SHP77 treated with DMSO at 0.1 percent for 48 hours (cell line): ENCODE results near the gene SWAP70.

ENCODE experiments used
- DNase-seq: peaks from one replicate; lab custom pipeline; 2025; lab: John Stamatoyannopoulos, UW

SWAP70 gene

GRCh38 chr11:9753021-9753420 is 89.1 kb downstream of the SWAP70 start:
- no peak for DNase-seq

DNA sequence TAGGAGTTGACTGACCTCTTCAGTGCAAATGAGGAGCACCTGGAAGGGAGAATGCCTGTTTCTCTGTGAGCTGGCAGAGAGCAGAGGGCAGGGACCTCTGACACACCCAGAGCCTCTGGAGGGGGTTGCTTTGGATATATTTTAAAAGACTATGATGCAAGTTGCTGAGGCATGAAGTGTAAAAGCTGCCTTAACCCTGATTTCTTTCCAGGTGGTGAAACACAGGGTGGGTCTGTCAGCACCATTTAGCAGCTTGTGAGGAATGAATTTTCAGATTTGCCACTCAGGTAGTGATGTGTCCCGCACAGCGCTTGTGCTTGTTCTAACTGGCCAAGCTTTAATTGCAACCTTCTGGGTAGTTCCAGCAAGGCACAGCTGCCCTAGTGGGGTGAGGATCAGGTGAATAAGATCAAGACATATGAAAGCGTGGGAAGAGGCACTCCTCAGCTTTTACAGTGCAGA is 90.2 kb downstream of the SWAP70 start:
- no peak for DNase-seq

- DNase-seq = no peak
These were observed 91.8 kb downstream of the SWAP70 start for GRCh38 chr11:9755561-9756185.

DNA sequence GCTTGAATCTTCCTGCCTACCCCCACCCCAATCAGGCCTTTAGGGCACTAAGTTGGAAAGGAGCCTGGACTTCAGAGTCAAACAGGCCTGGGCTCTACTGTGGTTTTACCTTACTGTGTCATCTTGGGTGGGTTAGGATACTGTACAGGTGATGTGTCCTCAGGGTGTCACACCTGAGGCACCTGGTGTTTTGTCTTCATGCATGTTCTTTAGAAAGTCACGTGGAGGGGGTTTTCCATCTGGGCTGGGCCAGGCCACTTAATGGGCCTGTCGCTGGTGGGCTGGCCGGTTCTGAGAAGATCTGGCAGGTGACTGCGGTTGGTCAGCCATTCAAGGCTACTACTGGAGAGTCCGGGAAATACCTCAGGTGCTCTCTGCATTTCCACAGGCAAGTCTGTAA is 92.6 kb downstream of the SWAP70 start:
- DNase-seq = no peak

- DNase-seq = no peak
These were observed 93.0 kb downstream of the SWAP70 start for GRCh38 chr11:9756878-9757277.

- DNase-seq = no peak
These were observed 94.1 kb downstream of the SWAP70 start for GRCh38 chr11:9757809-9758636.

DNA sequence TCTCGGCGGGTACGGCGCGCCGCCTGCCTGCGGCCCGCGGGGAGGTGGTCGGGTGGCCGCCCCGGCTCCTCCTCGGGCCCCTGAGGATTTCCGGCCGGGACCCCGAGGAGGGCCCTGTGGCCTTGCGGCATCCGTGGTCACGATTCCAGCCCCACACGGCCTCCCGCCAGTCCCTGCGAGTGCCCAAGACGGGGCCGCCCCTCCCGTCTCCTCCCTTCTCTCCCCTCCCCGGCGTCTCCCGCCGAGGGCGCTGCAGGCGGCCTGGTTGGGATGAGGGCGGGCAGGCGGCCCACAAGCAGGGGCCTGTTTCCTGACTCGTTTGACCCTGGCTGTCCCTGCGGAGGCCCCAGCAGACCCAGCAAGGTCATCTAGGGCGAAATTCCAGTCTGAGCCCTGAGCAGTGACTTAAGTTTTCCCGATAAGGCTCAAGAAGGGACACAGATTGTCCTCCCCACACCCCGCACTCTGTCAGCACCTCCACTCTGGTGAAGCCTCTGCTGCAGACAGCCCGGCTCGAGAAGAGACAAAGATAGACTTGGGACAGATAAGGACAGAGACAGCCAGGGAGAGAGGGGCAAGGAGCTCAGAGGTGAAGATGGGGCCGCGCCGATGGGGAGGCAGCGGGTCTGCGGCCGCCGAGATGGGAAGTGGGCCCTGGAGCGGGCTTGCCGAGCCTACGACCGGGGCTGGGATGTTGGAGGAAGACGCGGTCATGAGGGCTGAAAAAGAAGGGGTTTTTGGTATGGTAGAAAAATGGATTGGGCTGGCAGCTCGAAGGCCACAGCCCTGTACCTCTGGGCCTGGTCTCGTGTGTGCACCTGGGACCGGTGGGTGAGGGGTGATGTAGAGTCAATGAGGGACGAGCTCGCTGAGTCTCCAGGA is 95.0 kb downstream of the SWAP70 start:
- no peak for DNase-seq

DNA sequence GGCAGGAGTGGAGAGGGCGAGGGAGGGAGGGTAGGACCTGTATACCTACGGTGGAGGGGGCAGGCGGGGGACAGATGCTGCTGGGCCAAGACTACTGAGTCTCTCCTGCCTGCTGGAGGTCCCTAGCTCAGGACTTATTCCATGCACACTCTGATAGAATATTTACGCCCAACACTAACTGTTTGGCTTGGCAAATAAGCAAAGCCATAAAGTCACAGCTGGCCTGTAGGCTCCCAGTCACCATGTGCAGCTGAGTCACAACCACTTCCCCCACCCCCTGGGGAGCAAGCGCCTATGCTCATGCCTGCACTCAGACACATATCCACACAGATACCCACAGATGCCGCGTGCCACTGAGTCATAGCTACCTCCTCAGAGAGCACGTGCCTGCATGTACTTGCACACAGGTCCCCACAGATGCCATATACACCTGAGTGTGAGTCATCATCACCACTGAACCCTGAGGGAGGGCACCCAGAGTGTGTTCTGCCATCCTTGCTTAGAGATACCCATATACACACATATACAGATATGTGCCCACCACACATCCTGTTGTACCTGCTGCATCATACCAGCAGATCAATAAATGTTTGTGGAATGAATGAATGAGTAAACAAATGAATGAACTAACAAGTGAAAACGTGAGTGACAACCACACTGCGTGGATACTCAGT is 95.8 kb downstream of the SWAP70 start:
- peak; percentile 38 for DNase-seq

DNA sequence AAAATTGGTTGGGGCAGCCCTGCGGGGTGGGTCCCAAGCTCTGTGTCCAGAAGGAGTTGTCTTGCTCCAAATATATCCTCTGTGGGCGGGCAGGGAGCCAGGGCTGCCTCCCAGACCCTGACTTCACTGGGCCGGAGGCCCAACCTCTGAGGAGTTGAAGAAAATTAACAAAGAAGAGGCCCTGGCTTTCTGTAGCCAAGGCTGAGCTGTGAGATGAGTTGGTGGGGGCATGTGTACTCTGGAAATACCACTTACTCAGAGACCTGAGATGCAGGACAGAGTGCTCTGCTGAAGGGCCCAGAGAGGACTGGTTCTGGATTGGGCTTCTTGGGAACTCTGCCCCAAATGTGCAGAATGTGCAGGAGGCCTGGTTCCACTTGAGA is 96.3 kb downstream of the SWAP70 start:
- DNase-seq = no peak

- DNase-seq = no peak
These were observed 97.6 kb downstream of the SWAP70 start for GRCh38 chr11:9761441-9761945.

DNA sequence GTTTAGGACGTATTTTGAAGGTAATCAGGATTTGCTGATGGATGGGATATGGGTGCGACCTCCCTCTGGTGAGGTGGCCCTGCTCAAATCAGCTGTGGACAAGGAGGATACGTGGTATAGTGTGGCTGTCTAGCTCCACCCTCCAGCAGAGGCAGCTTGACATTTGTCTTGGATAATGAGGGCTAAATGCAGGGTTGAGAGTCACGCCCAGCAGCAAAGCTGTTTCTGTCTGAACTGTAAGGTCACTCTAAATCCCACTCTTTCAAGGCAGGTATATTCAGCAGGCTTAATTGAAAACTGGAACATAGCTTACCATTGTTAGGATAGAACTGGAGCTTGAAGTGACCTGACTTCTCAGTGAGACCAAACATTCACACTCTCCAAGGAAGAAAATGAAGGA is 98.7 kb downstream of the SWAP70 start:
- DNase-seq = no peak

- no peak for DNase-seq
These were observed 99.4 kb downstream of the SWAP70 start for GRCh38 chr11:9763301-9763700.

DNA sequence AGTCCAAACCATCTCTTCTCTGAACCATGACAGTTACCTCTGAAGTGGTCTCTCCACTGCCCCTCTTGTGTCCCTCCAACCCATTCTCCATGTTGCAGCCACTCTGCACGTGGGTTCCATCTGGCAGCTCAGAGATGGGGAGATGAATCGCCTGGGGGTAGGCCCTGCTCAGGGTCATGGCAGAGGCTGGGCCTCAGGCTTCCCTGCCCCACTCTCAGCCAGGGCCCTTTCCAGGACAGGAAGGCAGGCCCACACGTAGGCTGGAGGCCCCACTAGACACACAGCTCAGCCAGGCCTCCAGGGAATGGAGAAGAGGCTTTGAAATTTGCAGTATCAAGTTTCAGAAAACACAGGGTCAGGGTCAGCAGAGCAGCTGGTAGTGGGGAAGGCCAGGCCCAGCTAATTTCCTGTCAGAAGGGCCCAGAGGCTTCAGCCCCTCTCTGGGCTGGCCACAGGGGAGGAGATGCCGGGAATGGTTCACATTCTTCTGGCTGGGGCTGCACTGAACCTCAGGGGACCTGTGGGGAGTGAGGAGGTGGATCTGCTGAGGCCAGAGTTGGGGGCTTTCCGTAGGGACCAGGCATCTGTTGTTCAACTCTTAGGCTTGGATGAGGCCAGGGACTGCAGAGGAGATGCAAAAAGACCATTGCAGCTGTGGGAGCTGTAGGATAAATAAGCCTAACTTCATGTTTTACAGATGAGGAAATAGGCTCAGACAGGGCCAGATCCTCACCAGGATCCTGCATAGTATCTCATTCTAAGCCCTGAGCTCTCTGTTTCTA is 101.6 kb downstream of the SWAP70 start:
- peak; percentile 17 for DNase-seq

GRCh38 chr11:9769621-9770020 is 105.7 kb downstream of the SWAP70 start:
- DNase-seq = no peak

DNA sequence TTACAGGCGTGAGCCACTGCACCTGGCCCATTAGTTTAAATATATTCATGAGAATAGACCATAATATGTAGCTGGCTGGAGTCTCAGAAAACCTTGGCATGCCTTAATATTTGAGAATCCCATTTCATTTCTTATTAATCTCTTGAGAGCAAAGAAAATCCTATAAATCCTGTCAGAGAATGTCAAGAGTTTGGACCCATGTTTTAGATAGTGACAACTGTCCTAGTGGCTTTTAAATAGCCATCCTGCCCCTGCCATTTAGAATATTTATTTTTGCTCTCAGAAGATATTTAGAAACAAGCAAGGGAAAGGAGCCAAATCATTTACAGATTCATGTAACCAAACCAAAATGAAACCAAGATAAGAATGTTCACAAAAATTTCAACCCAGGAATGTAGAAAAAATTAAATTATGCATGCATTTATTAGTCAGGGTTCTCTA is 107.2 kb downstream of the SWAP70 start:
- DNase-seq = no peak

- DNase-seq = no peak
These were observed 108.3 kb downstream of the SWAP70 start for GRCh38 chr11:9772218-9772617.

DNA sequence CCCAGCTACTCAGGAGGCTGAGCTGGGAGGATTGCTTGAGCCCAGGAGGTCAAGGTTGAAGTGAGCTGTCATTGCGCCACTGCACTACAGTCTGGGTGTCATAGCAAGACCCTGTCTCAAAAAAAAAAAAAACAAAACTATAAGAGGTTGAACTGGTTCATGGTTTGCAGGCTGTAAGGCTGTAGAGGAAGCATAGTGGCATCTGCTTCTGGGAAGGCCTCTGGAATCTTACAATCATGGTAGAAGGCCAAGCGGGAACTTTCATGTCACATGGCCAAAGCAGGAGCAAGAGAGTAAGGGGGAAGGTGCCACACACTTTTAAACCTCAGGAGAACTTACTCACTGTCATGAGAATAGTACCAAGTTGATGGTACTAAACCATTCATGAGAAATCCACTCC is 109.6 kb downstream of the SWAP70 start:
- DNase-seq = no peak

- DNase-seq = no peak
These were observed 110.2 kb downstream of the SWAP70 start for GRCh38 chr11:9774109-9774508.

DNA sequence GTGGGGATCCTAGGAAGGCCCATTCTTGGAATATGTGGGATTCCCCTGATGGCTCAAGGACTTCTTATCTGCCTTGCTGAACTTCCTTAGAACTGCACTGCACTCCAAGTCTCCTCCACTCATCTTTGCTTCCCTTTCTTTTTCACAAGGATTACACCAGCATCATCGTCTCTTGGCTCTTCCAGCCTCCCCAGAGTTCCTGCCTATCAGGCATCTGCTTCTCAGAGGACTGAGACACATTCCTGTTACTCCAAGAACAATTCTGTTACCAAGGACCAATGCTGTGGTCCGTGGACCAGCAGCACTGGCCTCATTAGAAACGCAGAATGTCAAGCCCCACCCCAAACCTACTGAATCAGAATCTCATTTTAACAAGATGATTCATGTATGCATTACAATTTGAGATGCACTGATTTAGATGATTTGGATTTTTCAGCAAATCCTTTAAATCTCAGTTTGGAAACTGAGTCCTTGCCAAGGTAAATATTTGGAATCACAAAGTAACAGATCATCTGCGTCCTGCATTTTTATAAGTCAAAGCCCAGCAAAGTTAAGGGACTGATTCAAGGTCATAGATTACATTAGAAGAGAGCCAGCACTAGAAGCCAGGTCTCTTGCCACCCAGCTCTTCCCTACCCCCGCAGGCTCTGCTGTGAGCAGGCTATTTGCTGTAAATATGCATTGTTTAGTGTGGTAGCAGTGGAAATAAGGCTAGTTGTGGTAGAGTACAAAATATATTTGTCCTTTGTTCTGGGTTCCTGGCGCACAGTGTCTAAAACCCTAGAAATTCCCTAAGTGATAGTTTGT is 110.9 kb downstream of the SWAP70 start:
- DNase-seq = no peak

- no peak for DNase-seq
These were observed 111.5 kb downstream of the SWAP70 start for GRCh38 chr11:9775398-9775779.
